Measurements from ENCODE around the gene RCC2. TPM values are rescaled to one million over a fixed set of nuclear protein-coding genes. Genes with fewer than 3 reads are reported as not detected.
"Not testable (repeated sequence)": the region's sequence is repeated elsewhere in the genome, so short reads cannot be mapped to it uniquely, and the experiment has no call there.

RCC2 gene
- total and polyA plus RNA-seq, 9 donors: 20.7 to 57.4 (median 39.0) TPM

GRCh38 chr1:17423781-17424245, 15.7 kb downstream of the RCC2 start:
- peaks cover 90% of the 10 kb centered on the region for H3K36me3 ChIP-seq (ENCODE audit: control insufficient read depth, insufficient read depth, low read length)

GRCh38 chr1:17422461-17422860, 17.0 kb downstream of the RCC2 start:
- Histone ChIP-seq H3K4me3 (ENCODE audit: low read length) (no peak overlapping the region), H3K27me3 (ENCODE audit: control insufficient read depth, insufficient read depth, low read length) (no peaks in the 10 kb centered on the region), H3K4me1 (ENCODE audit: control insufficient read depth, insufficient read depth, low read length) (peaks cover 6% of the 10 kb centered on the region), H3K9me3 (replicated peaks; ENCODE audit: control insufficient read depth, low read depth, low read length) (no peaks in the 10 kb centered on the region), H3K36me3 (ENCODE audit: control insufficient read depth, insufficient read depth, low read length) (peaks cover 87% of the 10 kb centered on the region), H3K27ac (ENCODE audit: low read length) (no peak overlapping the region)
- no peak for DNase-seq
- WGBS (ENCODE audit: insufficient coverage): 60% methylated on average over 6 of the region's 7 CpGs

More at GRCh38 chr1:17423781-17424245, 15.7 kb downstream of the RCC2 start:
- WGBS (ENCODE audit: insufficient coverage): 62% methylated on average over 12 of the region's 13 CpGs
- no peak for DNase-seq
- Histone ChIP-seq H3K9me3 (replicated peaks; ENCODE audit: control insufficient read depth, low read depth, low read length) (no peaks in the 10 kb centered on the region), H3K27me3 (ENCODE audit: control insufficient read depth, insufficient read depth, low read length) (no peaks in the 10 kb centered on the region), H3K27ac (ENCODE audit: low read length) (no peak overlapping the region), H3K4me1 (ENCODE audit: control insufficient read depth, insufficient read depth, low read length) (peaks cover 6% of the 10 kb centered on the region), H3K4me3 (ENCODE audit: low read length) (no peak overlapping the region)

GRCh38 chr1:17420391-17420918, 19.0 kb downstream of the RCC2 start:
- no peak for DNase-seq
- H3K27me3 ChIP-seq (ENCODE audit: control insufficient read depth, insufficient read depth, low read length): no peaks in the 10 kb centered on the region
- H3K9me3 ChIP-seq (replicated peaks; ENCODE audit: control insufficient read depth, low read depth, low read length): no peaks in the 10 kb centered on the region
- no peak overlapping the region for H3K4me3 ChIP-seq (ENCODE audit: low read length)
- peaks cover 6% of the 10 kb centered on the region for H3K4me1 ChIP-seq (ENCODE audit: control insufficient read depth, insufficient read depth, low read length)
- 100% methylated on average over 2 of the region's 6 CpGs for WGBS (ENCODE audit: insufficient coverage)
- peaks cover 83% of the 10 kb centered on the region for H3K36me3 ChIP-seq (ENCODE audit: control insufficient read depth, insufficient read depth, low read length)
- no peak overlapping the region for H3K27ac ChIP-seq (ENCODE audit: low read length)

GRCh38 chr1:17419626-17420328, 19.7 kb downstream of the RCC2 start:
- H3K36me3 ChIP-seq (ENCODE audit: control insufficient read depth, insufficient read depth, low read length): peaks cover 83% of the 10 kb centered on the region
- DNase-seq: peak; percentile 65
- H3K27me3 ChIP-seq (ENCODE audit: control insufficient read depth, insufficient read depth, low read length): no peaks in the 10 kb centered on the region
- H3K27ac ChIP-seq (ENCODE audit: low read length): no peak overlapping the region
- H3K4me3 ChIP-seq (ENCODE audit: low read length): no peak overlapping the region
- 55% methylated on average over 26 of the region's 42 CpGs for WGBS (ENCODE audit: insufficient coverage)
- H3K4me1 ChIP-seq (ENCODE audit: control insufficient read depth, insufficient read depth, low read length): peaks cover 6% of the 10 kb centered on the region
- H3K9me3 ChIP-seq (replicated peaks; ENCODE audit: control insufficient read depth, low read depth, low read length): no peaks in the 10 kb centered on the region

GRCh38 chr1:17416389-17416788, 23.1 kb downstream of the RCC2 start:
- Histone ChIP-seq H3K36me3 (ENCODE audit: control insufficient read depth, insufficient read depth, low read length) (peaks cover 81% of the 10 kb centered on the region), H3K27me3 (ENCODE audit: control insufficient read depth, insufficient read depth, low read length) (no peaks in the 10 kb centered on the region), H3K4me1 (ENCODE audit: control insufficient read depth, insufficient read depth, low read length) (peaks cover 3% of the 10 kb centered on the region), H3K4me3 (ENCODE audit: low read length) (no peak overlapping the region), H3K9me3 (replicated peaks; ENCODE audit: control insufficient read depth, low read depth, low read length) (no peaks in the 10 kb centered on the region), H3K27ac (ENCODE audit: low read length) (no peak overlapping the region)
- no peak for DNase-seq
- 90% methylated on average over 20 of the region's 20 CpGs for WGBS (ENCODE audit: insufficient coverage)

- Histone ChIP-seq H3K27me3 (ENCODE audit: control insufficient read depth, insufficient read depth, low read length) (no peaks in the 10 kb centered on the region), H3K9me3 (replicated peaks; ENCODE audit: control insufficient read depth, low read depth, low read length) (no peaks in the 10 kb centered on the region), H3K4me1 (ENCODE audit: control insufficient read depth, insufficient read depth, low read length) (peaks cover 2% of the 10 kb centered on the region), H3K27ac (ENCODE audit: low read length) (no peak overlapping the region), H3K4me3 (ENCODE audit: low read length) (no peak overlapping the region), H3K36me3 (ENCODE audit: control insufficient read depth, insufficient read depth, low read length) (peaks cover 88% of the 10 kb centered on the region)
- 60% methylated on average over 1 of the region's 2 CpGs for WGBS (ENCODE audit: insufficient coverage)
- no peak for DNase-seq
Measured at GRCh38 chr1:17414022-17414421, 25.5 kb downstream of the RCC2 start.

- H3K9me3 ChIP-seq (replicated peaks; ENCODE audit: control insufficient read depth, low read depth, low read length): no peaks in the 10 kb centered on the region
- 91% methylated on average over 15 of the region's 16 CpGs for WGBS (ENCODE audit: insufficient coverage)
- no peaks in the 10 kb centered on the region for H3K27me3 ChIP-seq (ENCODE audit: control insufficient read depth, insufficient read depth, low read length)
- H3K4me1 ChIP-seq (ENCODE audit: control insufficient read depth, insufficient read depth, low read length): peaks cover 2% of the 10 kb centered on the region
- H3K27ac ChIP-seq (ENCODE audit: low read length): no peak overlapping the region
- H3K4me3 ChIP-seq (ENCODE audit: low read length): no peak overlapping the region
- H3K36me3 ChIP-seq (ENCODE audit: control insufficient read depth, insufficient read depth, low read length): peaks cover 82% of the 10 kb centered on the region
- DNase-seq: no peak
Measured at GRCh38 chr1:17412093-17412870, 27.2 kb downstream of the RCC2 start.

GRCh38 chr1:17409391-17409811, 30.1 kb downstream of the RCC2 start:
- 86% methylated on average over 10 of the region's 10 CpGs for WGBS (ENCODE audit: insufficient coverage)

GRCh38 chr1:17407786-17408514, 31.5 kb downstream of the RCC2 start:
- H3K4me1 ChIP-seq (ENCODE audit: control insufficient read depth, insufficient read depth, low read length); H3K9me3 ChIP-seq (replicated peaks; ENCODE audit: control insufficient read depth, low read depth, low read length); H3K27me3 ChIP-seq (ENCODE audit: control insufficient read depth, insufficient read depth, low read length); H3K27ac ChIP-seq (ENCODE audit: low read length); DNase-seq; H3K4me3 ChIP-seq (ENCODE audit: low read length): not testable (repeated sequence)
- H3K36me3 ChIP-seq (ENCODE audit: control insufficient read depth, insufficient read depth, low read length): peaks cover 47% of the 10 kb centered on the region
- 92% methylated on average over 24 of the region's 30 CpGs for WGBS (ENCODE audit: insufficient coverage)

More at GRCh38 chr1:17409391-17409811, 30.1 kb downstream of the RCC2 start:
- Histone ChIP-seq H3K4me1 (ENCODE audit: control insufficient read depth, insufficient read depth, low read length) (peaks cover 2% of the 10 kb centered on the region), H3K4me3 (ENCODE audit: low read length) (no peak overlapping the region), H3K27ac (ENCODE audit: low read length) (no peak overlapping the region), H3K9me3 (replicated peaks; ENCODE audit: control insufficient read depth, low read depth, low read length) (no peaks in the 10 kb centered on the region), H3K36me3 (ENCODE audit: control insufficient read depth, insufficient read depth, low read length) (peaks cover 60% of the 10 kb centered on the region), H3K27me3 (ENCODE audit: control insufficient read depth, insufficient read depth, low read length) (no peaks in the 10 kb centered on the region)
- DNase-seq: peak; percentile 26
